ENCODE data around the gene TNKS1BP1. TPM values are rescaled to one million over a fixed set of nuclear protein-coding genes. Genes with fewer than 3 reads are reported as not detected.
A peak's percentile ranks its signal among the peaks of the same experiment; 100 is the strongest.

The TNKS1BP1 gene
- total RNA-seq, 1 donor from 2014 or later = 11.7 TPM

- Mint-ChIP-seq H3K27me3 (ENCODE audit: insufficient read depth, low read depth) (peaks cover 9% of the 10 kb centered on the region), H3K4me1 (peaks cover 28% of the 10 kb centered on the region), H3K9me3 (peaks cover 15% of the 10 kb centered on the region), H3K27ac (peak overlapping the region; percentile 21), H3K36me3 (peaks cover 2% of the 10 kb centered on the region), H3K4me3 (no peak overlapping the region)
- Histone ChIP-seq H3K79me2 (ENCODE audit: low read depth) (no peaks in the 10 kb centered on the region), H3K4me1 (peaks cover 23% of the 10 kb centered on the region), H3K4me3 (no peak overlapping the region), H3K27ac (no peak overlapping the region), H3F3A (ENCODE audit: low read depth) (peaks cover 23% of the 10 kb centered on the region), H2AFZ (replicated peaks) (no peak overlapping the region), H3K9ac (no peak overlapping the region), H4K20me1 (ENCODE audit: low read depth) (no peaks in the 10 kb centered on the region), H3K27me3 (no peaks in the 10 kb centered on the region), H3K4me2 (no peak overlapping the region), H3K9me3 (ENCODE audit: low read depth) (no peaks in the 10 kb centered on the region), H3K36me3 (no peaks in the 10 kb centered on the region)
- no peak for TF ChIP-seq CTCF (IDR thresholded peaks at IDR 0.05)
- TF ChIP-seq EZH2phosphoT487 (IDR thresholded peaks at IDR 0.05) = no peak
- no peak for TF ChIP-seq EZH2 (IDR thresholded peaks at IDR 0.05)
- no peak for DNase-seq (ENCODE audit: low spot score)
These were observed 24.0 kb upstream of the TNKS1BP1 start for GRCh38 chr11:57348636-57349313.

GRCh38 chr11:57348052-57348451 lies 23.3 kb upstream of the TNKS1BP1 start:
- no peak overlapping the region for H3K27ac Mint-ChIP-seq
- H3K4me1 Mint-ChIP-seq = peaks cover 28% of the 10 kb centered on the region
- H3K4me1 ChIP-seq = peaks cover 23% of the 10 kb centered on the region
- H3K4me3 Mint-ChIP-seq = no peak overlapping the region
- H3K27ac ChIP-seq = no peak overlapping the region
- no peak for DNase-seq (ENCODE audit: low spot score)
- no peak overlapping the region for H3K4me2 ChIP-seq
- no peaks in the 10 kb centered on the region for H3K79me2 ChIP-seq (ENCODE audit: low read depth)
- peaks cover 9% of the 10 kb centered on the region for H3K27me3 Mint-ChIP-seq (ENCODE audit: insufficient read depth, low read depth)
- H3K4me3 ChIP-seq = no peak overlapping the region
- no peak for TF ChIP-seq CTCF (IDR thresholded peaks at IDR 0.05)
- TF ChIP-seq EZH2 (IDR thresholded peaks at IDR 0.05) = no peak
- TF ChIP-seq EZH2phosphoT487 (IDR thresholded peaks at IDR 0.05) = no peak
- H3K9me3 Mint-ChIP-seq = peaks cover 15% of the 10 kb centered on the region
- H3K36me3 ChIP-seq = no peaks in the 10 kb centered on the region
- no peaks in the 10 kb centered on the region for H3K27me3 ChIP-seq
- H3K9ac ChIP-seq = no peak overlapping the region
- H4K20me1 ChIP-seq (ENCODE audit: low read depth) = no peaks in the 10 kb centered on the region
- H3K36me3 Mint-ChIP-seq = peaks cover 2% of the 10 kb centered on the region
- peaks cover 23% of the 10 kb centered on the region for H3F3A ChIP-seq (ENCODE audit: low read depth)
- no peaks in the 10 kb centered on the region for H3K9me3 ChIP-seq (ENCODE audit: low read depth)
- H2AFZ ChIP-seq (replicated peaks) = no peak overlapping the region

GRCh38 chr11:57347336-57347735 lies 22.6 kb upstream of the TNKS1BP1 start:
- Histone ChIP-seq H3K9ac (no peak overlapping the region), H3K9me3 (ENCODE audit: low read depth) (no peaks in the 10 kb centered on the region), H3F3A (ENCODE audit: low read depth) (peaks cover 21% of the 10 kb centered on the region), H2AFZ (replicated peaks) (no peak overlapping the region), H3K36me3 (no peaks in the 10 kb centered on the region), H3K27me3 (no peaks in the 10 kb centered on the region), H3K79me2 (ENCODE audit: low read depth) (no peaks in the 10 kb centered on the region), H3K4me2 (no peak overlapping the region), H3K27ac (no peak overlapping the region), H4K20me1 (ENCODE audit: low read depth) (no peaks in the 10 kb centered on the region), H3K4me3 (no peak overlapping the region), H3K4me1 (peaks cover 20% of the 10 kb centered on the region)
- Mint-ChIP-seq H3K27ac (peak overlapping the region; percentile 4), H3K36me3 (peaks cover 2% of the 10 kb centered on the region), H3K9me3 (peaks cover 15% of the 10 kb centered on the region), H3K4me1 (peaks cover 26% of the 10 kb centered on the region), H3K4me3 (no peak overlapping the region), H3K27me3 (ENCODE audit: insufficient read depth, low read depth) (peaks cover 9% of the 10 kb centered on the region)
- DNase-seq (ENCODE audit: low spot score) = no peak
- TF ChIP-seq EZH2 (IDR thresholded peaks at IDR 0.05) (no peak), EZH2phosphoT487 (IDR thresholded peaks at IDR 0.05) (no peak), CTCF (IDR thresholded peaks at IDR 0.05) (no peak)
